HEK293 (cell line): Measurements from ENCODE around the gene CDHR5.

Experiments
- CTCF ChIA-PET: fragments of 350-600 bp; formaldehyde crosslinking; extraction: SDS; loops from one replicate; lab custom pipeline; 2021; ENCODE audit warnings: antibody characterized with exemption; lab: Yijun Ruan, JAX
- POLR2A ChIA-PET: fragments of 300-600 bp; formaldehyde crosslinking; extraction: SDS; loops from one replicate; lab custom pipeline; 2020; ENCODE audit warnings: antibody characterized with exemption, inconsistent platforms; lab: Yijun Ruan, JAX
- H3K27ac ChIP-seq: fragments of 200-500 bp; sonication (Bioruptor generic); 2 replicates; pipeline ENCODE4 v1.5.1; 2014; ENCODE audit warnings: low read depth, low read length, control low read depth, inconsistent platforms; ENCODE audit errors: extremely low read depth
- H3K36me3 ChIP-seq, 2 experiments: fragments of 200-500 bp in 1 of 2; sonication (Bioruptor generic) in 1 of 2; 1 replicate in 1 of 2; 2 replicates in 1 of 2; pipeline ENCODE4 v1.5.1; 2014 to 2017; ENCODE audit warnings: inconsistent platforms in 2 of 2, low read length in 2 of 2; ENCODE audit not compliant: control insufficient read depth in 2 of 2, insufficient read depth in 1 of 2
- H3K4me1 ChIP-seq: fragments of 200-500 bp; sonication (Bioruptor generic); 2 replicates; pipeline ENCODE4 v1.5.1; 2014; ENCODE audit warnings: mild to moderate bottlenecking, low read length, inconsistent platforms; ENCODE audit not compliant: control insufficient read depth, insufficient read depth
- H3K4me3 ChIP-seq: 2 replicates; pipeline ENCODE4 v1.5.1; 2011; ENCODE audit warnings: low read depth, mild to moderate bottlenecking, control low read depth, low read length, moderate library complexity
- H3K9me3 ChIP-seq: fragments of 200-500 bp; sonication (Bioruptor generic); 2 replicates; pipeline ENCODE4 v1.5.1; 2014; ENCODE audit warnings: low read depth, low read length, inconsistent platforms; ENCODE audit not compliant: control insufficient read depth, insufficient read depth
- CTCF ChIP-seq: fragments of 450-650 bp; formaldehyde crosslinking; IDR thresholded peaks from 2 replicates; pipeline ENCODE4 v1.5.1; 2016; ENCODE audit warnings: missing biosample characterization, missing genetic modification characterization
- IKZF3 ChIP-seq: fragments of 450-650 bp; IDR thresholded peaks from 2 replicates; pipeline ENCODE4 v1.5.0; 2018; ENCODE audit warnings: missing biosample characterization, mild to moderate bottlenecking, missing genetic modification characterization, moderate library complexity
- KLF1 ChIP-seq: fragments of 450-650 bp; formaldehyde crosslinking; IDR thresholded peaks from 2 replicates; pipeline ENCODE4 v1.5.1; 2016; ENCODE audit warnings: missing biosample characterization, missing genetic modification characterization
- REPIN1 ChIP-seq: fragments of 450-650 bp; formaldehyde crosslinking; IDR thresholded peaks from 2 replicates; pipeline ENCODE4 v1.5.1; 2017; ENCODE audit warnings: missing biosample characterization, missing genetic modification characterization, low read depth
- ZBTB11 ChIP-seq: fragments of 450-650 bp; formaldehyde crosslinking; conservative IDR thresholded peaks from 2 replicates; pipeline ENCODE4 v1.5.1; 2016; ENCODE audit warnings: low read depth, missing biosample characterization, missing genetic modification characterization
- ZBTB8A ChIP-seq: fragments of 450-650 bp; formaldehyde crosslinking; IDR thresholded peaks from 2 replicates; pipeline ENCODE4 v1.5.1; 2016; ENCODE audit warnings: missing biosample characterization, missing genetic modification characterization
- ZFHX2 ChIP-seq: fragments of 450-650 bp; formaldehyde crosslinking; conservative IDR thresholded peaks from 2 replicates; pipeline ENCODE4 v1.5.1; 2016; ENCODE audit warnings: missing biosample characterization, missing genetic modification characterization
- ZNF112 ChIP-seq: fragments of 450-650 bp; formaldehyde crosslinking; IDR thresholded peaks from 2 replicates; pipeline ENCODE4 v1.5.0; 2017; ENCODE audit warnings: missing biosample characterization, missing genetic modification characterization
- ZNF394 ChIP-seq: fragments of 450-650 bp; formaldehyde crosslinking; IDR thresholded peaks from 2 replicates; pipeline ENCODE4 v1.5.1; 2016; ENCODE audit warnings: missing biosample characterization, missing genetic modification characterization, mild to moderate bottlenecking, moderate library complexity, borderline replicate concordance
- ZNF426 ChIP-seq: fragments of 450-650 bp; formaldehyde crosslinking; IDR thresholded peaks from 2 replicates; pipeline ENCODE4 v1.5.1; 2017; ENCODE audit warnings: missing biosample characterization, missing genetic modification characterization, mild to moderate bottlenecking, inconsistent platforms, moderate library complexity
- ZNF600 ChIP-seq: fragments of 450-650 bp; formaldehyde crosslinking; IDR thresholded peaks from 2 replicates; pipeline ENCODE4 v1.5.1; 2016; ENCODE audit warnings: missing biosample characterization, missing genetic modification characterization
- ZNF610 ChIP-seq: fragments of 450-650 bp; formaldehyde crosslinking; IDR thresholded peaks from 2 replicates; pipeline ENCODE4 v1.5.1; 2016; ENCODE audit warnings: missing biosample characterization, missing genetic modification characterization, borderline replicate concordance
- ZNF664 ChIP-seq: fragments of 450-650 bp; formaldehyde crosslinking; IDR thresholded peaks from 2 replicates; pipeline ENCODE4 v1.5.1; 2016; ENCODE audit warnings: missing biosample characterization, missing genetic modification characterization
- ZNF768 ChIP-seq: fragments of 450-650 bp; formaldehyde crosslinking; IDR thresholded peaks from 2 replicates; pipeline ENCODE4 v1.5.1; 2018; ENCODE audit warnings: missing biosample characterization, mild to moderate bottlenecking, missing genetic modification characterization
- TF ChIP-seq, protein P1 (sequence below): fragments of 450-650 bp; IDR thresholded peaks from 2 replicates; pipeline ENCODE4 v1.5.1; 2018; ENCODE audit warnings: missing biosample characterization, missing genetic modification characterization

Gene CDHR5

GRCh38 chr11:601573-602245, 23.0 kb downstream of the CDHR5 start:
- Histone ChIP-seq H3K9me3 (no peaks in the 10 kb centered on the region), H3K36me3 (peaks cover 16 to 90% of the 10 kb centered on the region in 2 experiments; a peak in 2 of 3 replicates), H3K4me3 (no peak overlapping the region), H3K27ac (no peak overlapping the region), H3K4me1 (no peaks in the 10 kb centered on the region)
- TF ChIP-seq ZBTB11 (tag by site-specific recombination) (no peak), ZNF768 (tag by site-specific recombination) (no peak), ZNF610 (no peak), ZNF664 (no peak), ZNF600 (peak; percentile 62)
- CTCF ChIA-PET, result interaction anchor here (0.6 to 1.5 kb wide), 2 partner anchors 11 to 159 kb away, joined by 3 to 4 read pairs; no protein-coding TSS in a partner anchor
- POLR2A ChIA-PET, result interaction anchor here (0.6 kb wide), 1 partner anchor 144 kb away, joined by 4 read pairs; no protein-coding TSS in a partner anchor

GRCh38 chr11:598005-598680, 26.6 kb downstream of the CDHR5 start:
- Histone ChIP-seq H3K4me3 (no peak overlapping the region), H3K4me1 (no peaks in the 10 kb centered on the region), H3K27ac (no peak overlapping the region), H3K36me3 (peaks cover 13 to 90% of the 10 kb centered on the region in 2 experiments; a peak in 2 of 3 replicates), H3K9me3 (no peaks in the 10 kb centered on the region)
- ChIA-PET CTCF (no interaction called here), POLR2A (no interaction called here)
- TF ChIP-seq, protein P1, sequence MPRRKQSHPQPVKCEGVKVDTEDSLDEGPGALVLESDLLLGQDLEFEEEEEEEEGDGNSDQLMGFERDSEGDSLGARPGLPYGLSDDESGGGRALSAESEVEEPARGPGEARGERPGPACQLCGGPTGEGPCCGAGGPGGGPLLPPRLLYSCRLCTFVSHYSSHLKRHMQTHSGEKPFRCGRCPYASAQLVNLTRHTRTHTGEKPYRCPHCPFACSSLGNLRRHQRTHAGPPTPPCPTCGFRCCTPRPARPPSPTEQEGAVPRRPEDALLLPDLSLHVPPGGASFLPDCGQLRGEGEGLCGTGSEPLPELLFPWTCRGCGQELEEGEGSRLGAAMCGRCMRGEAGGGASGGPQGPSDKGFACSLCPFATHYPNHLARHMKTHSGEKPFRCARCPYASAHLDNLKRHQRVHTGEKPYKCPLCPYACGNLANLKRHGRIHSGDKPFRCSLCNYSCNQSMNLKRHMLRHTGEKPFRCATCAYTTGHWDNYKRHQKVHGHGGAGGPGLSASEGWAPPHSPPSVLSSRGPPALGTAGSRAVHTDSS (tag by site-specific recombination), result no peak
- TF ChIP-seq ZBTB8A (tag by site-specific recombination) (no peak), REPIN1 (no peak), ZNF426 (tag by site-specific recombination) (no peak), ZNF610 (no peak), IKZF3 (tag by site-specific recombination) (no peak), ZFHX2 (tag by site-specific recombination) (no peak), CTCF (tag by site-specific recombination) (no peak), ZNF394 (tag by site-specific recombination) (no peak), KLF1 (tag by site-specific recombination) (no peak), ZNF112 (tag by site-specific recombination) (no peak)
